ENCODE results near the gene OBP2A.
A peak's percentile ranks its signal among the peaks of the same experiment; 100 is the strongest.

OBP2A gene

GRCh38 chr9:135519179-135519971, 26.6 kb upstream of the OBP2A start:
- DNase-seq (ENCODE audit: low spot score): no peak
- Histone ChIP-seq H3K27ac (no peak overlapping the region), H3K4me3 (no peak overlapping the region)
- no peak for TF ChIP-seq CTCF (IDR thresholded peaks at IDR 0.05)

- H3K4me3 ChIP-seq: no peak within 1 kb of the TSS
- DNase-seq (ENCODE audit: low spot score): peak; percentile 9
- TF ChIP-seq CTCF (IDR thresholded peaks at IDR 0.05): no peak
- H3K27ac ChIP-seq: no peak within 1 kb of the TSS
These were observed 24.9 kb upstream of the OBP2A start, which contains the start of gene LCN1 for GRCh38 chr9:135520916-135521607. TSS of gene LCN1 (plus strand) at chr9:135521440. CDS start at chr9:135521498, 58 bp downstream.

- H3K27ac ChIP-seq: no peak overlapping the region
- no peak for TF ChIP-seq CTCF (IDR thresholded peaks at IDR 0.05)
- no peak overlapping the region for H3K4me3 ChIP-seq
- peak; percentile 21 for DNase-seq (ENCODE audit: low spot score)
These were observed 24.3 kb upstream of the OBP2A start for GRCh38 chr9:135521608-135522095.

GRCh38 chr9:135522137-135522877, 23.6 kb upstream of the OBP2A start:
- no peak for TF ChIP-seq CTCF (IDR thresholded peaks at IDR 0.05)
- peak; percentile 61 for DNase-seq (ENCODE audit: low spot score)
- Histone ChIP-seq H3K27ac (no peak overlapping the region), H3K4me3 (no peak overlapping the region)

GRCh38 chr9:135522931-135523330, 23.0 kb upstream of the OBP2A start:
- peak; percentile 47 for DNase-seq (ENCODE audit: low spot score)
- Histone ChIP-seq H3K4me3 (no peak overlapping the region), H3K27ac (no peak overlapping the region)
- no peak for TF ChIP-seq CTCF (IDR thresholded peaks at IDR 0.05)

GRCh38 chr9:135523521-135524129, 22.3 kb upstream of the OBP2A start:
- H3K27ac ChIP-seq: no peak overlapping the region
- H3K4me3 ChIP-seq: no peak overlapping the region
- DNase-seq (ENCODE audit: low spot score): peak; percentile 57
- TF ChIP-seq CTCF (IDR thresholded peaks at IDR 0.05): no peak

Measured in coronary artery (tissue), 2 donors.